Transverse colon (tissue), 4 donors: ENCODE results near the gene FAN1.

Experiments used
- POLR2AphosphoS5 ChIP-seq, 3 donors: sonication (generic); formaldehyde crosslinking; IDR thresholded peaks; one replicate each; pipeline ENCODE4 v1.6.1; 2016; ENCODE audit warnings: antibody characterized with exemption in 3 of 3
- TF ChIP-seq, protein P1 (sequence below), 5 experiments: fragments of 200-600 bp in 3 of 5; fragments of 450-650 bp in 2 of 5; sonication (generic) in 3 of 5; IDR thresholded peaks; 1 replicate in 2 of 5; 2 replicates in 3 of 5; pipeline ENCODE4 v1.5.1; 2016 to 2017; ENCODE audit warnings: antibody characterized with exemption in 5 of 5, inconsistent platforms in 3 of 5, mild to moderate bottlenecking in 2 of 5, moderate library complexity in 1 of 5

DNA sequence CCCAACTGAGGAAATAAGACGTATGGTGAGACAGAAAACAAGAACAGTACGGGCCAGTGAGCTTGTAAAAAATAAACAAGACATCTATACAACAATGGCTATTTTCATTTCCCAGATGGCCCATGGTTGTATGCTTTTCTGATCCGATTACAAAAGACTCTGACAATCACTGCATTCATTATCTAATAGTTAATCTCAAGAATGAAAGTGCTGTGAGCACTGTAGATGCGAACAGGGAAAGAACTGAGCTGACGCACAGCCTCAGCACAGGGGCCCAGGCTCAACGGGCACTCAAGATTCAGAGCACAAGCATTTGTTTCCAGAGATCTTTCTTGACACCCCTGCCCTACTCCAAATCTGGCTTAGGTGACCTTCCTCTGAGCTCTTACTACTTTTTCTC lies 80.8 kb downstream of the FAN1 start:
- TF ChIP-seq, protein P1, sequence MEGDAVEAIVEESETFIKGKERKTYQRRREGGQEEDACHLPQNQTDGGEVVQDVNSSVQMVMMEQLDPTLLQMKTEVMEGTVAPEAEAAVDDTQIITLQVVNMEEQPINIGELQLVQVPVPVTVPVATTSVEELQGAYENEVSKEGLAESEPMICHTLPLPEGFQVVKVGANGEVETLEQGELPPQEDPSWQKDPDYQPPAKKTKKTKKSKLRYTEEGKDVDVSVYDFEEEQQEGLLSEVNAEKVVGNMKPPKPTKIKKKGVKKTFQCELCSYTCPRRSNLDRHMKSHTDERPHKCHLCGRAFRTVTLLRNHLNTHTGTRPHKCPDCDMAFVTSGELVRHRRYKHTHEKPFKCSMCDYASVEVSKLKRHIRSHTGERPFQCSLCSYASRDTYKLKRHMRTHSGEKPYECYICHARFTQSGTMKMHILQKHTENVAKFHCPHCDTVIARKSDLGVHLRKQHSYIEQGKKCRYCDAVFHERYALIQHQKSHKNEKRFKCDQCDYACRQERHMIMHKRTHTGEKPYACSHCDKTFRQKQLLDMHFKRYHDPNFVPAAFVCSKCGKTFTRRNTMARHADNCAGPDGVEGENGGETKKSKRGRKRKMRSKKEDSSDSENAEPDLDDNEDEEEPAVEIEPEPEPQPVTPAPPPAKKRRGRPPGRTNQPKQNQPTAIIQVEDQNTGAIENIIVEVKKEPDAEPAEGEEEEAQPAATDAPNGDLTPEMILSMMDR (IDR thresholded peaks at IDR 0.05): no peak
- no peak for TF ChIP-seq POLR2AphosphoS5 (IDR thresholded peaks at IDR 0.05)
